Measurements from ENCODE around the gene CPN2. TPM values are rescaled to one million over a fixed set of nuclear protein-coding genes. Genes with fewer than 3 reads are reported as not detected.
A peak's percentile ranks its signal among the peaks of the same experiment; 100 is the strongest.

Gene CPN2
- total RNA-seq, 1 experiment from 2014 or later = not detected

DNA sequence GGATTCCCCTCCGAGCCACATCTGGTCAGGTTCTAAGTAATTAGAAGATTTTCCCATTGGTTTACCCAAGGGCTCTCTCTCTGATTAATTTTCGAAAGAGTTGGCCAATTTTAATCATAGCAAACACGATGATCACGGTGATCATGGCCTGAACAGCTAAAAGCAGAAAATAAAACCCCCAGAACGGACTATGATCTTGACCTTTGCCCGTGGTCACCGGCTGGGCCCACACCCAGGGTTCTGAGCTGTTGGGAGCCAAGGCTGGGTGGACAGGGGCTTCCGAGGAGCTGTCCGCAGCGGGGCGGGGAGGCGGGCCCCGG is 45.4 kb upstream of the CPN2 start:
- H3K4ac ChIP-seq (ENCODE audit: low read depth, low read length) = no peak overlapping the region
- no peak overlapping the region for H4K91ac ChIP-seq (ENCODE audit: insufficient read length, low read depth, low read length)
- no peak overlapping the region for H2BK120ac ChIP-seq (ENCODE audit: low read depth, low read length, poor library complexity, severe bottlenecking)
- no peak overlapping the region for H4K8ac ChIP-seq (replicated peaks; ENCODE audit: insufficient read length, low read depth, low read length)
- no peak overlapping the region for H3K27ac ChIP-seq (ENCODE audit: insufficient read length, low read depth, low read length)
- H3K4me1 Mint-ChIP-seq = peaks cover 8 to 19% of the 10 kb centered on the region in 2 experiments
- peak overlapping the region; percentile 62 for H3K4me2 ChIP-seq (ENCODE audit: insufficient read depth, insufficient read length, low read length)
- TF ChIP-seq, protein P1, sequence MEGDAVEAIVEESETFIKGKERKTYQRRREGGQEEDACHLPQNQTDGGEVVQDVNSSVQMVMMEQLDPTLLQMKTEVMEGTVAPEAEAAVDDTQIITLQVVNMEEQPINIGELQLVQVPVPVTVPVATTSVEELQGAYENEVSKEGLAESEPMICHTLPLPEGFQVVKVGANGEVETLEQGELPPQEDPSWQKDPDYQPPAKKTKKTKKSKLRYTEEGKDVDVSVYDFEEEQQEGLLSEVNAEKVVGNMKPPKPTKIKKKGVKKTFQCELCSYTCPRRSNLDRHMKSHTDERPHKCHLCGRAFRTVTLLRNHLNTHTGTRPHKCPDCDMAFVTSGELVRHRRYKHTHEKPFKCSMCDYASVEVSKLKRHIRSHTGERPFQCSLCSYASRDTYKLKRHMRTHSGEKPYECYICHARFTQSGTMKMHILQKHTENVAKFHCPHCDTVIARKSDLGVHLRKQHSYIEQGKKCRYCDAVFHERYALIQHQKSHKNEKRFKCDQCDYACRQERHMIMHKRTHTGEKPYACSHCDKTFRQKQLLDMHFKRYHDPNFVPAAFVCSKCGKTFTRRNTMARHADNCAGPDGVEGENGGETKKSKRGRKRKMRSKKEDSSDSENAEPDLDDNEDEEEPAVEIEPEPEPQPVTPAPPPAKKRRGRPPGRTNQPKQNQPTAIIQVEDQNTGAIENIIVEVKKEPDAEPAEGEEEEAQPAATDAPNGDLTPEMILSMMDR (conservative IDR thresholded peaks at IDR 0.05) = no peak
- H3K9ac ChIP-seq (ENCODE audit: extremely low read depth, insufficient read length, low read length) = no peak overlapping the region
- no peak overlapping the region for H2BK5ac ChIP-seq (ENCODE audit: insufficient read length, low read length)
- no peak overlapping the region for H3K4me3 Mint-ChIP-seq
- H3K4me1 ChIP-seq (ENCODE audit: insufficient read depth, low read length) = peaks cover 2% of the 10 kb centered on the region; the same call in 1 of the 2 replicates
- no CpG with 5 or more reads among the region's 13 CpGs for WGBS (ENCODE audit: extremely low coverage, insufficient read length, low lambda C conversion rate)
- no peak overlapping the region for H3T11ph ChIP-seq (ENCODE audit: low read length)
- H3K36me3 Mint-ChIP-seq (ENCODE audit: insufficient read depth in 1 of 3, low read depth in 3 of 3) = no peaks in the 10 kb centered on the region
- no peaks in the 10 kb centered on the region for H4K20me1 ChIP-seq (ENCODE audit: control insufficient read depth, insufficient read depth, insufficient read length)
- no peaks in the 10 kb centered on the region; a peak in 1 of 5 replicates for H3K9me3 Mint-ChIP-seq
- H4K5ac ChIP-seq (ENCODE audit: insufficient read length, low read depth, low read length) = no peak overlapping the region
- H3K27ac Mint-ChIP-seq = peak overlapping the region in 1 of 3 experiments; percentile 28; a peak in 1 of 7 replicates
- H3K23ac ChIP-seq (ENCODE audit: insufficient read length, low read depth, low read length) = no peak overlapping the region
- peaks cover 16% of the 10 kb centered on the region; the same call in 1 of the 2 replicates for H3K27me3 ChIP-seq (ENCODE audit: insufficient read depth, low read length)
- H3K9me3 ChIP-seq (ENCODE audit: control insufficient read depth, low read depth, low read length) = no peaks in the 10 kb centered on the region
- H3K14ac ChIP-seq (ENCODE audit: insufficient read depth, low read length) = no peak overlapping the region
- H3K79me2 ChIP-seq (ENCODE audit: insufficient read depth, low read length) = no peaks in the 10 kb centered on the region
- no peak overlapping the region for H2BK20ac ChIP-seq (ENCODE audit: low read depth, low read length, poor library complexity, severe bottlenecking)
- no peak overlapping the region for H2AFZ ChIP-seq (ENCODE audit: low read length)
- no peak overlapping the region for H2BK12ac ChIP-seq (ENCODE audit: insufficient read length, low read depth, low read length)
- peaks cover 11% of the 10 kb centered on the region for H3K23me2 ChIP-seq (ENCODE audit: insufficient read length, low read depth, low read length, poor library complexity, severe bottlenecking)
- peaks cover 2% of the 10 kb centered on the region; the same call in 1 of the 2 replicates for H3K27me3 Mint-ChIP-seq (ENCODE audit: low read depth)
- H3K56ac ChIP-seq (ENCODE audit: insufficient read length, low read depth, low read length) = no peak overlapping the region
- no peaks in the 10 kb centered on the region for H3K79me1 ChIP-seq (ENCODE audit: insufficient read depth, low read depth, low read length, poor library complexity, severe bottlenecking)
- no peak overlapping the region for H2BK15ac ChIP-seq (ENCODE audit: low read depth, low read length)
- no peak overlapping the region for H2AK5ac ChIP-seq (ENCODE audit: insufficient read length, low read length)
- no peak overlapping the region for H3K18ac ChIP-seq (ENCODE audit: insufficient read length, low read depth, low read length)
- no peak for DNase-seq

Data from H9 (cell line).